ENCODE data around the gene OSGEP. TPM values are rescaled to one million over a fixed set of nuclear protein-coding genes. Genes with fewer than 3 reads are reported as not detected.

OSGEP gene
- total and polyA plus RNA-seq, 2 experiments from 2014 or later, result 29.0 to 59.5 TPM

DNA sequence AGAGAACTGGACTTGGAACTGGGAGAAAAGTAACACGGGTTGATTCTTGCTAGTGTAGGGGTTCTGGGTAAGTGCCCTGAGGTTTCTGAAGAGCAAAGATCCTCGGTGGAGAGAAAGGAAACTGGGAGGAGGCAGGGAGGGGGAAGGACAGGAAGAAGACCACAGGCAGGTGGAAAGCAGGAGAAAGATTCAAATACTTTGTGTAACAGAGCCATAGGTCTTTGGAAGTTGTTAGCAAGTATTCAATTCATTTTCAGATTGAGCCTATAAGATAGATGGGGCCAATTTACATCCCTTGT, 15.9 kb upstream of the OSGEP start:
- TF ChIP-seq, protein P1, sequence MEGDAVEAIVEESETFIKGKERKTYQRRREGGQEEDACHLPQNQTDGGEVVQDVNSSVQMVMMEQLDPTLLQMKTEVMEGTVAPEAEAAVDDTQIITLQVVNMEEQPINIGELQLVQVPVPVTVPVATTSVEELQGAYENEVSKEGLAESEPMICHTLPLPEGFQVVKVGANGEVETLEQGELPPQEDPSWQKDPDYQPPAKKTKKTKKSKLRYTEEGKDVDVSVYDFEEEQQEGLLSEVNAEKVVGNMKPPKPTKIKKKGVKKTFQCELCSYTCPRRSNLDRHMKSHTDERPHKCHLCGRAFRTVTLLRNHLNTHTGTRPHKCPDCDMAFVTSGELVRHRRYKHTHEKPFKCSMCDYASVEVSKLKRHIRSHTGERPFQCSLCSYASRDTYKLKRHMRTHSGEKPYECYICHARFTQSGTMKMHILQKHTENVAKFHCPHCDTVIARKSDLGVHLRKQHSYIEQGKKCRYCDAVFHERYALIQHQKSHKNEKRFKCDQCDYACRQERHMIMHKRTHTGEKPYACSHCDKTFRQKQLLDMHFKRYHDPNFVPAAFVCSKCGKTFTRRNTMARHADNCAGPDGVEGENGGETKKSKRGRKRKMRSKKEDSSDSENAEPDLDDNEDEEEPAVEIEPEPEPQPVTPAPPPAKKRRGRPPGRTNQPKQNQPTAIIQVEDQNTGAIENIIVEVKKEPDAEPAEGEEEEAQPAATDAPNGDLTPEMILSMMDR (conservative IDR thresholded peaks at IDR 0.05; ENCODE audit: low read depth in 2 of 2), result no peak
- TF ChIP-seq ZNF331 (CRISPR knock-in tag; IDR thresholded peaks at IDR 0.05; ENCODE audit: low read depth) (no peak), CREB1 (CRISPR knock-in tag; IDR thresholded peaks at IDR 0.05; ENCODE audit: low read depth) (no peak), ZNF114 (CRISPR knock-in tag; IDR thresholded peaks at IDR 0.05) (no peak), JUNB (IDR thresholded peaks at IDR 0.05; ENCODE audit: unreplicated experiment) (no peak), EZH2 (IDR thresholded peaks at IDR 0.05; ENCODE audit: low read depth, unreplicated experiment) (no peak), NANOG (IDR thresholded peaks at IDR 0.05; ENCODE audit: borderline replicate concordance) (no peak), POLR2AphosphoS5 (IDR thresholded peaks at IDR 0.05; ENCODE audit: low read depth) (no peak), STAT1 (IDR thresholded peaks at IDR 0.05; ENCODE audit: unreplicated experiment) (no peak), EZH2phosphoT487 (IDR thresholded peaks at IDR 0.05; ENCODE audit: unreplicated experiment) (no peak)
- TF ChIP-seq, protein P2, sequence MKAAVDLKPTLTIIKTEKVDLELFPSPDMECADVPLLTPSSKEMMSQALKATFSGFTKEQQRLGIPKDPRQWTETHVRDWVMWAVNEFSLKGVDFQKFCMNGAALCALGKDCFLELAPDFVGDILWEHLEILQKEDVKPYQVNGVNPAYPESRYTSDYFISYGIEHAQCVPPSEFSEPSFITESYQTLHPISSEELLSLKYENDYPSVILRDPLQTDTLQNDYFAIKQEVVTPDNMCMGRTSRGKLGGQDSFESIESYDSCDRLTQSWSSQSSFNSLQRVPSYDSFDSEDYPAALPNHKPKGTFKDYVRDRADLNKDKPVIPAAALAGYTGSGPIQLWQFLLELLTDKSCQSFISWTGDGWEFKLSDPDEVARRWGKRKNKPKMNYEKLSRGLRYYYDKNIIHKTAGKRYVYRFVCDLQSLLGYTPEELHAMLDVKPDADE (IDR thresholded peaks at IDR 0.05), result no peak
- TF ChIP-seq, protein P3, sequence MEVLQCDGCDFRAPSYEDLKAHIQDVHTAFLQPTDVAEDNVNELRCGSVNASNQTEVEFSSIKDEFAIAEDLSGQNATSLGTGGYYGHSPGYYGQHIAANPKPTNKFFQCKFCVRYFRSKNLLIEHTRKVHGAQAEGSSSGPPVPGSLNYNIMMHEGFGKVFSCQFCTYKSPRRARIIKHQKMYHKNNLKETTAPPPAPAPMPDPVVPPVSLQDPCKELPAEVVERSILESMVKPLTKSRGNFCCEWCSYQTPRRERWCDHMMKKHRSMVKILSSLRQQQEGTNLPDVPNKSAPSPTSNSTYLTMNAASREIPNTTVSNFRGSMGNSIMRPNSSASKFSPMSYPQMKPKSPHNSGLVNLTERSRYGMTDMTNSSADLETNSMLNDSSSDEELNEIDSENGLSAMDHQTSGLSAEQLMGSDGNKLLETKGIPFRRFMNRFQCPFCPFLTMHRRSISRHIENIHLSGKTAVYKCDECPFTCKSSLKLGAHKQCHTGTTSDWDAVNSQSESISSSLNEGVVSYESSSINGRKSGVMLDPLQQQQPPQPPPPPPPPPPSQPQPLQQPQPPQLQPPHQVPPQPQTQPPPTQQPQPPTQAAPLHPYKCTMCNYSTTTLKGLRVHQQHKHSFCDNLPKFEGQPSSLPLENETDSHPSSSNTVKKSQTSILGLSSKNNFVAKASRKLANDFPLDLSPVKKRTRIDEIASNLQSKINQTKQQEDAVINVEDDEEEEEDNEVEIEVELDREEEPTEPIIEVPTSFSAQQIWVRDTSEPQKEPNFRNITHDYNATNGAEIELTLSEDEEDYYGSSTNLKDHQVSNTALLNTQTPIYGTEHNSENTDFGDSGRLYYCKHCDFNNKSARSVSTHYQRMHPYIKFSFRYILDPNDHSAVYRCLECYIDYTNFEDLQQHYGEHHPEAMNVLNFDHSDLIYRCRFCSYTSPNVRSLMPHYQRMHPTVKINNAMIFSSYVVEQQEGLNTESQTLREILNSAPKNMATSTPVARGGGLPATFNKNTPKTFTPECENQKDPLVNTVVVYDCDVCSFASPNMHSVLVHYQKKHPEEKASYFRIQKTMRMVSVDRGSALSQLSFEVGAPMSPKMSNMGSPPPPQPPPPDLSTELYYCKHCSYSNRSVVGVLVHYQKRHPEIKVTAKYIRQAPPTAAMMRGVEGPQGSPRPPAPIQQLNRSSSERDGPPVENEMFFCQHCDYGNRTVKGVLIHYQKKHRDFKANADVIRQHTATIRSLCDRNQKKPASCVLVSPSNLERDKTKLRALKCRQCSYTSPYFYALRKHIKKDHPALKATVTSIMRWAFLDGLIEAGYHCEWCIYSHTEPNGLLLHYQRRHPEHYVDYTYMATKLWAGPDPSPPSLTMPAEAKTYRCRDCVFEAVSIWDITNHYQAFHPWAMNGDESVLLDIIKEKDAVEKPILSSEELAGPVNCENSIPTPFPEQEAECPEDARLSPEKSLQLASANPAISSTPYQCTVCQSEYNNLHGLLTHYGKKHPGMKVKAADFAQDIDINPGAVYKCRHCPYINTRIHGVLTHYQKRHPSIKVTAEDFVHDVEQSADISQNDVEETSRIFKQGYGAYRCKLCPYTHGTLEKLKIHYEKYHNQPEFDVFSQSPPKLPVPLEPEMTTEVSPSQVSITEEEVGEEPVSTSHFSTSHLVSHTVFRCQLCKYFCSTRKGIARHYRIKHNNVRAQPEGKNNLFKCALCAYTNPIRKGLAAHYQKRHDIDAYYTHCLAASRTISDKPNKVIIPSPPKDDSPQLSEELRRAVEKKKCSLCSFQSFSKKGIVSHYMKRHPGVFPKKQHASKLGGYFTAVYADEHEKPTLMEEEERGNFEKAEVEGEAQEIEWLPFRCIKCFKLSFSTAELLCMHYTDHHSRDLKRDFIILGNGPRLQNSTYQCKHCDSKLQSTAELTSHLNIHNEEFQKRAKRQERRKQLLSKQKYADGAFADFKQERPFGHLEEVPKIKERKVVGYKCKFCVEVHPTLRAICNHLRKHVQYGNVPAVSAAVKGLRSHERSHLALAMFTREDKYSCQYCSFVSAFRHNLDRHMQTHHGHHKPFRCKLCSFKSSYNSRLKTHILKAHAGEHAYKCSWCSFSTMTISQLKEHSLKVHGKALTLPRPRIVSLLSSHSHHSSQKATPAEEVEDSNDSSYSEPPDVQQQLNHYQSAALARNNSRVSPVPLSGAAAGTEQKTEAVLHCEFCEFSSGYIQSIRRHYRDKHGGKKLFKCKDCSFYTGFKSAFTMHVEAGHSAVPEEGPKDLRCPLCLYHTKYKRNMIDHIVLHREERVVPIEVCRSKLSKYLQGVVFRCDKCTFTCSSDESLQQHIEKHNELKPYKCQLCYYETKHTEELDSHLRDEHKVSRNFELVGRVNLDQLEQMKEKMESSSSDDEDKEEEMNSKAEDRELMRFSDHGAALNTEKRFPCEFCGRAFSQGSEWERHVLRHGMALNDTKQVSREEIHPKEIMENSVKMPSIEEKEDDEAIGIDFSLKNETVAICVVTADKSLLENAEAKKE (CRISPR knock-in tag; IDR thresholded peaks at IDR 0.05), result no peak
- TF ChIP-seq, protein P4, sequence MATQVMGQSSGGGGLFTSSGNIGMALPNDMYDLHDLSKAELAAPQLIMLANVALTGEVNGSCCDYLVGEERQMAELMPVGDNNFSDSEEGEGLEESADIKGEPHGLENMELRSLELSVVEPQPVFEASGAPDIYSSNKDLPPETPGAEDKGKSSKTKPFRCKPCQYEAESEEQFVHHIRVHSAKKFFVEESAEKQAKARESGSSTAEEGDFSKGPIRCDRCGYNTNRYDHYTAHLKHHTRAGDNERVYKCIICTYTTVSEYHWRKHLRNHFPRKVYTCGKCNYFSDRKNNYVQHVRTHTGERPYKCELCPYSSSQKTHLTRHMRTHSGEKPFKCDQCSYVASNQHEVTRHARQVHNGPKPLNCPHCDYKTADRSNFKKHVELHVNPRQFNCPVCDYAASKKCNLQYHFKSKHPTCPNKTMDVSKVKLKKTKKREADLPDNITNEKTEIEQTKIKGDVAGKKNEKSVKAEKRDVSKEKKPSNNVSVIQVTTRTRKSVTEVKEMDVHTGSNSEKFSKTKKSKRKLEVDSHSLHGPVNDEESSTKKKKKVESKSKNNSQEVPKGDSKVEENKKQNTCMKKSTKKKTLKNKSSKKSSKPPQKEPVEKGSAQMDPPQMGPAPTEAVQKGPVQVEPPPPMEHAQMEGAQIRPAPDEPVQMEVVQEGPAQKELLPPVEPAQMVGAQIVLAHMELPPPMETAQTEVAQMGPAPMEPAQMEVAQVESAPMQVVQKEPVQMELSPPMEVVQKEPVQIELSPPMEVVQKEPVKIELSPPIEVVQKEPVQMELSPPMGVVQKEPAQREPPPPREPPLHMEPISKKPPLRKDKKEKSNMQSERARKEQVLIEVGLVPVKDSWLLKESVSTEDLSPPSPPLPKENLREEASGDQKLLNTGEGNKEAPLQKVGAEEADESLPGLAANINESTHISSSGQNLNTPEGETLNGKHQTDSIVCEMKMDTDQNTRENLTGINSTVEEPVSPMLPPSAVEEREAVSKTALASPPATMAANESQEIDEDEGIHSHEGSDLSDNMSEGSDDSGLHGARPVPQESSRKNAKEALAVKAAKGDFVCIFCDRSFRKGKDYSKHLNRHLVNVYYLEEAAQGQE (IDR thresholded peaks at IDR 0.05; ENCODE audit: unreplicated experiment), result no peak
- peaks cover 40% of the 10 kb centered on the region for H3K79me2 ChIP-seq (replicated peaks; ENCODE audit: insufficient read depth)

More for the DNA sequence above, 15.9 kb upstream of the OSGEP start:
- Histone ChIP-seq H4K20me1 (replicated peaks; ENCODE audit: insufficient read depth) (peaks cover 3% of the 10 kb centered on the region), H3K4me1 (ENCODE audit: insufficient read depth) (peaks cover 19% of the 10 kb centered on the region), H2AFZ (peak overlapping the region; percentile 93; the same call in 1 of the 2 replicates), H3K4me3 (peak overlapping the region; percentile 91), H3K27me3 (ENCODE audit: insufficient read depth) (no peaks in the 10 kb centered on the region), H3K36me3 (ENCODE audit: insufficient read depth) (peaks cover 26% of the 10 kb centered on the region), H3K9me2 (ENCODE audit: insufficient read depth) (no peaks in the 10 kb centered on the region), H3F3A (replicated peaks; ENCODE audit: low read depth) (peaks cover 14% of the 10 kb centered on the region; the same call in 1 of the 2 replicates), H3K27ac (ENCODE audit: low read depth) (0 out of 2 replicates have a peak overlapping the region, but pooled peaks have one; percentile 70), H3K4me2 (peak overlapping the region; percentile 98)
- Mint-ChIP-seq H3K9me3 (no peaks in the 10 kb centered on the region), H3K36me3 (ENCODE audit: low read depth) (peaks cover 44% of the 10 kb centered on the region), H3K4me1 (peaks cover 20% of the 10 kb centered on the region; the same call in 2 of the 3 replicates), H3K27me3 (ENCODE audit: insufficient read depth, low read depth, poor library complexity) (peaks cover 14% of the 10 kb centered on the region), H3K27ac (peak overlapping the region; percentile 5; the same call in 1 of the 2 replicates), H3K4me3 (peak overlapping the region; percentile 99)
- ATAC-seq (no peak), DNase-seq (ENCODE audit: low spot score) (peak; percentile 44)

All from GM23338 (cell line).